ENCODE results near the gene GTF2IRD1.

DNA sequence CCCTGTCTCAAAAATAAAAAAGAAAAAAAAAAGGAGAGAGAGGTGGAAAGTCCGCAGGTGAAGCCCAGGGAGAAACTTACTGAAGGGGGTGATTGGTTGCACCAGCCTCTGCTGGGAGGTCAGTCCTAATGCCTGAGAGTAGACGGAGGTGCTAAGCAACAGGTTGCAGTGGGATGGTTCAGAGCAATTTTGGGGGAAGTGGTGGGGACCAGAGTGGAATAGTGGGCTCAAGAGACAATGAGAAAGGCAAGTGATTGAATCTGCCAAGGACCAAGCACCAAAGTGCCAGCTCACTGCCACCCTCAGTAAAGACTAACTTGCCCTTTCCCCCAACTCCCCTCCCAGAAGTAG is 113.6 kb downstream of the GTF2IRD1 start:
- no peak for TF ChIP-seq POLR2A (IDR thresholded peaks at IDR 0.05; ENCODE audit: extremely low read depth, insufficient read length)
- TF ChIP-seq, protein P1, sequence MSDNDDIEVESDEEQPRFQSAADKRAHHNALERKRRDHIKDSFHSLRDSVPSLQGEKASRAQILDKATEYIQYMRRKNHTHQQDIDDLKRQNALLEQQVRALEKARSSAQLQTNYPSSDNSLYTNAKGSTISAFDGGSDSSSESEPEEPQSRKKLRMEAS (IDR thresholded peaks at IDR 0.05; ENCODE audit: low read depth, low read length), result no peak
- TF ChIP-seq CTCF (IDR thresholded peaks at IDR 0.05; ENCODE audit: low read depth, low read length), result no peak

All from NB4 (cell line).